Liver (tissue), 9 donors: ENCODE results near the gene USP9X. TPM values are rescaled to one million over a fixed set of nuclear protein-coding genes. Genes with fewer than 3 reads are reported as not detected.
"Not testable (repeated sequence)": the region's sequence is repeated elsewhere in the genome, so short reads cannot be mapped to it uniquely, and the experiment has no call there.

Experiments used
- DNase-seq: peaks from one replicate; pipeline ENCODE4 v3.0.0-alpha.2; 2017; ENCODE audit warnings: low spot score
- H3K27ac ChIP-seq, 2 donors: one replicate each; pipeline ENCODE4 v1.7.0; 2013; ENCODE audit warnings: inconsistent platforms in 2 of 2, low read length in 2 of 2, control low read depth in 1 of 2, low read depth in 1 of 2, mild to moderate bottlenecking in 1 of 2
- H3K27me3 ChIP-seq, 4 donors: one replicate each; pipeline versions ENCODE4 v1.6.1 to v1.7.0; 2013; ENCODE audit warnings: low read length in 3 of 4, inconsistent platforms in 1 of 4, mild to moderate bottlenecking in 1 of 4, moderate library complexity in 1 of 4; ENCODE audit not compliant: control insufficient read depth in 4 of 4, insufficient read depth in 4 of 4
- H3K36me3 ChIP-seq, 4 donors: one replicate each; pipeline versions ENCODE4 v1.6.1 to v1.7.0; 2013; ENCODE audit warnings: low read length in 3 of 4, mild to moderate bottlenecking in 3 of 4, low read depth in 1 of 4, moderate library complexity in 1 of 4; ENCODE audit not compliant: control insufficient read depth in 4 of 4, insufficient read depth in 3 of 4
- H3K4me1 ChIP-seq, 4 donors: one replicate each; pipeline versions ENCODE4 v1.6.1 to v1.7.0; 2013; ENCODE audit warnings: low read length in 3 of 4, mild to moderate bottlenecking in 3 of 4, moderate library complexity in 1 of 4; ENCODE audit not compliant: control insufficient read depth in 4 of 4, insufficient read depth in 4 of 4
- H3K4me3 ChIP-seq, 3 donors: one replicate each; pipeline versions ENCODE4 v1.6.1 to v1.7.0; 2013; ENCODE audit warnings: low read length in 3 of 3, control low read depth in 1 of 3, low read depth in 1 of 3, mild to moderate bottlenecking in 1 of 3
- H3K9ac ChIP-seq, 2 donors: one replicate each; pipeline ENCODE4 v1.7.0; 2013; ENCODE audit warnings: low read length in 2 of 2, mild to moderate bottlenecking in 2 of 2, moderate library complexity in 2 of 2, control low read depth in 1 of 2, low read depth in 1 of 2
- H3K9me3 ChIP-seq, 4 donors: one replicate each; pipeline versions ENCODE4 v1.6.1 to v1.7.0; 2013; ENCODE audit warnings: low read length in 3 of 4; ENCODE audit not compliant: control insufficient read depth in 4 of 4
- EGR1 ChIP-seq, 2 donors: IDR thresholded peaks; 2 replicates each; pipeline ENCODE4 v1.6.1; 2016 to 2018; ENCODE audit warnings: antibody characterized with exemption in 2 of 2, low read depth in 2 of 2
- FOXA1 ChIP-seq: IDR thresholded peaks from 2 replicates; pipeline ENCODE4 v1.6.1; 2016; ENCODE audit warnings: antibody characterized with exemption
- FOXA2 ChIP-seq: IDR thresholded peaks from 2 replicates; pipeline ENCODE4 v1.6.1; 2016; ENCODE audit warnings: antibody characterized with exemption
- GABPA ChIP-seq, 2 donors: IDR thresholded peaks in 1 of 2; conservative IDR thresholded peaks in 1 of 2; 2 replicates each; pipeline ENCODE4 v1.6.1; 2016; ENCODE audit warnings: antibody characterized with exemption in 2 of 2, mild to moderate bottlenecking in 1 of 2, moderate library complexity in 1 of 2
- HNF4A ChIP-seq, 2 donors: conservative IDR thresholded peaks; 2 replicates each; pipeline ENCODE4 v1.6.1; 2016; ENCODE audit warnings: antibody characterized with exemption in 2 of 2, mild to moderate bottlenecking in 2 of 2
- HNF4G ChIP-seq: IDR thresholded peaks from 2 replicates; pipeline ENCODE4 v1.6.1; 2016; ENCODE audit warnings: antibody characterized with exemption
- JUND ChIP-seq, 2 donors: IDR thresholded peaks; 2 replicates each; pipeline ENCODE4 v1.6.1; 2016; ENCODE audit warnings: antibody characterized with exemption in 2 of 2
- NR2F2 ChIP-seq: IDR thresholded peaks from 2 replicates; pipeline ENCODE4 v1.6.1; 2016; ENCODE audit warnings: antibody characterized with exemption
- RAD21 ChIP-seq, 2 donors: IDR thresholded peaks; 2 replicates each; pipeline ENCODE4 v1.6.1; 2016; ENCODE audit warnings: antibody characterized with exemption in 2 of 2, mild to moderate bottlenecking in 2 of 2
- RXRA ChIP-seq, 2 donors: IDR thresholded peaks; 2 replicates each; pipeline ENCODE4 v1.6.1; 2017 to 2018; ENCODE audit warnings: antibody characterized with exemption in 2 of 2, mild to moderate bottlenecking in 1 of 2
- TAF1 ChIP-seq: conservative IDR thresholded peaks from 2 replicates; pipeline ENCODE4 v1.6.1; 2016; ENCODE audit warnings: antibody characterized with exemption, mild to moderate bottlenecking
- WGBS: extraction: QIAGEN DNeasy Blood & Tissue Kit; methylation state at CpG from one replicate; pipeline ENCODE4 v1.1.7; 2013; 5-methylcytosine and 5-hydroxymethylcytosine counted together
- polyA plus RNA-seq, 2 donors: library from polyadenylated mRNA; stranded (reverse) in 1 of 2; unstranded in 1 of 2; fragments of 200-250 nt in 1 of 2; fragments of >200 nt in 1 of 2; fragmentation: Nextera tagmentation in 1 of 2; extraction: Ambion mirVana in 1 of 2; gene quantifications; one replicate each; pipeline versions ENCODE4 v1.2.1 to v1.2.3, GENCODE V29; 2013 to 2015
- total RNA-seq, 2 donors: library from RNA; depleted of rRNA; stranded (reverse); fragments of >200 nt; gene quantifications; one replicate each; pipeline ENCODE4 v1.2.3, GENCODE V29; 2014
- TF ChIP-seq, protein P1 (sequence below): IDR thresholded peaks from 2 replicates; pipeline ENCODE4 v1.6.1; 2016; ENCODE audit warnings: antibody characterized with exemption
- TF ChIP-seq, protein P2 (sequence below): IDR thresholded peaks from 2 replicates; pipeline ENCODE4 v1.6.1; 2016; ENCODE audit warnings: antibody characterized with exemption
- TF ChIP-seq, protein P3 (sequence below): IDR thresholded peaks from 2 replicates; pipeline ENCODE4 v1.6.1; 2016; ENCODE audit warnings: antibody characterized with exemption, mild to moderate bottlenecking
- TF ChIP-seq, protein P4 (sequence below): IDR thresholded peaks from 2 replicates; pipeline ENCODE4 v1.6.1; 2016; ENCODE audit warnings: antibody characterized with exemption
- donor health status: healthy.
- donor health status: healthy.
- donor health status: healthy.
- donor health status: healthy.
- donor health status: healthy.

Gene USP9X
- total and polyA plus RNA-seq, 4 donors, result 13.4 to 117 (median 60.9) TPM

DNA sequence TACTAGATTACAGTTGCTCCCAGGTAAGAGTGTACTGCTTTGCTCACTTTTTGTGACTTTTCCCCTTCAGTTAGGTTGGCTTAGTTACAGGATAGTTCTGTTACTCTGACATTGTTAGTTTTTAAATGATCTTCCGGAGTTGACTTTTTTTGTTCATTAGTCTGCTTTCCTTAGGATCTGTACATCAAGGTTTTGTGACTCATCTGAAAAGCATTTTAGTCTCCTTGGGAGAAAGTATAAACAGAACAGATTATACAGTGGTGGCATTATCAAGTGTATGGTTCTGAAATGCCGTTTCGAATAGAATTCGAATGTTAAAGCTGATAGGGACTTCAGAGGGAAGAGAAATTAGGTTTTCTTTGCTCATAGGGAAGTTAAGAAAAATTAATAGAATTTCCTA, 63.3 kb downstream of the USP9X start (continued):
- TF ChIP-seq, protein P1, sequence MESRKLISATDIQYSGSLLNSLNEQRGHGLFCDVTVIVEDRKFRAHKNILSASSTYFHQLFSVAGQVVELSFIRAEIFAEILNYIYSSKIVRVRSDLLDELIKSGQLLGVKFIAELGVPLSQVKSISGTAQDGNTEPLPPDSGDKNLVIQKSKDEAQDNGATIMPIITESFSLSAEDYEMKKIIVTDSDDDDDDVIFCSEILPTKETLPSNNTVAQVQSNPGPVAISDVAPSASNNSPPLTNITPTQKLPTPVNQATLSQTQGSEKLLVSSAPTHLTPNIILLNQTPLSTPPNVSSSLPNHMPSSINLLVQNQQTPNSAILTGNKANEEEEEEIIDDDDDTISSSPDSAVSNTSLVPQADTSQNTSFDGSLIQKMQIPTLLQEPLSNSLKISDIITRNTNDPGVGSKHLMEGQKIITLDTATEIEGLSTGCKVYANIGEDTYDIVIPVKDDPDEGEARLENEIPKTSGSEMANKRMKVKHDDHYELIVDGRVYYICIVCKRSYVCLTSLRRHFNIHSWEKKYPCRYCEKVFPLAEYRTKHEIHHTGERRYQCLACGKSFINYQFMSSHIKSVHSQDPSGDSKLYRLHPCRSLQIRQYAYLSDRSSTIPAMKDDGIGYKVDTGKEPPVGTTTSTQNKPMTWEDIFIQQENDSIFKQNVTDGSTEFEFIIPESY, result no peak
- TF ChIP-seq, protein P2, sequence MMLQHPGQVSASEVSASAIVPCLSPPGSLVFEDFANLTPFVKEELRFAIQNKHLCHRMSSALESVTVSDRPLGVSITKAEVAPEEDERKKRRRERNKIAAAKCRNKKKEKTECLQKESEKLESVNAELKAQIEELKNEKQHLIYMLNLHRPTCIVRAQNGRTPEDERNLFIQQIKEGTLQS, result no peak
- TF ChIP-seq RAD21 (IDR thresholded peaks at IDR 0.05), result no peak
- TF ChIP-seq NR2F2, result no peak
- TF ChIP-seq FOXA2, result no peak
- TF ChIP-seq JUND (IDR thresholded peaks at IDR 0.05), result no peak

DNA sequence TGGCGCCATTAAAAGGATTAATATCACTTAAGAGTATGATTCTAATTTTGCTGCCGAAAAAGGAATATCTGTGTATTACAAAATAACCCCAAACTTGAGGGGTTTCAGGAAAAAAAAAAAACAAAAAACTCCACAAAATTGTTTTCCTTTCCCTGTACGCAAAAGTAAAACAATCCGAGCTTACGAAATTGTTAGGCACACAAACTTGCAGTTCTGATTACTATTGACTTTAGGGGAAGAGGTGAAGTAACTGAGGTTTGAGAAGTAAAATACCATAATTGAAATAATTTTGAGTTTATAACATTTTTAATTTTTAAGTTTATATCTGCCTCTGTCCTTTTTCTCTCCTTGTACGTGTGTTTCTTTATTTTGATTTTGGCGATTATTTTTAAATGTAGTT, 64.8 kb downstream of the USP9X start:
- 40% methylated on average over 7 of the region's 7 CpGs for WGBS
- Histone ChIP-seq H3K27me3 (no peaks in the 10 kb centered on the region), H3K27ac (no peak overlapping the region)

DNA sequence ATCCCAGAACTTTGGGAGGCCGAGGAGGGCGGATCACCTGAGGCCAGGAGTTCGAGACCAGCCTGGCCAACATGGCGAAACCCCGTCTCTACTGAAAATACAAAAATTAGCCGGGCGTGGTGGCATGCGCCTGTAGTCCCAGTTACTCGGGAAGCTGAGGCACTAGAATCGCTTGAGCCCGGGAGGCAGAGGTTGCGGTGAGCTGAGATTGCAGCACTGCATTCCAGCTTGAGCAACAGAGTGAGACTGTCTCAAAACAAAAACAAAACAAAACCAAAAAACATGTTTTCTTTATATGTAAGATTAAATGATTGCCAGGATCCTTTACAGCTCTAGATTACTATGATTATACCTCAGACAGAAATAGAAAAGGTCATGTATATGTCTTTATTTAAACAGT, 66.5 kb downstream of the USP9X start:
- H3K4me1 ChIP-seq, H3K4me3 ChIP-seq, H3K9me3 ChIP-seq, H3K9ac ChIP-seq, H3K27ac ChIP-seq, DNase-seq, H3K27me3 ChIP-seq: not testable (repeated sequence)
- H3K36me3 ChIP-seq, result peaks cover 0 to 49% (median 30%) of the 10 kb centered on the region in 4 donors
- WGBS, result 89% methylated on average over 12 of the region's 12 CpGs

More for the DNA sequence above, 64.8 kb downstream of the USP9X start:
- Histone ChIP-seq H3K4me1 (peaks cover 0 to 14% (median 8%) of the 10 kb centered on the region in 4 donors), H3K9me3 (no peaks in the 10 kb centered on the region), H3K36me3 (peaks cover 0 to 40% (median 27%) of the 10 kb centered on the region in 4 donors), H3K9ac (no peak overlapping the region), H3K4me3 (no peak overlapping the region)
- DNase-seq, result no peak
- TF ChIP-seq FOXA2 (peak; percentile 14), GABPA (IDR thresholded peaks at IDR 0.05 in 1 of 2, conservative IDR thresholded peaks at IDR 0.05 in 1 of 2) (no peak), EGR1 (IDR thresholded peaks at IDR 0.05; ENCODE audit: low read depth in 2 of 2) (no peak), NR2F2 (no peak), TAF1 (no peak), HNF4G (no peak), RXRA (IDR thresholded peaks at IDR 0.05) (no peak), HNF4A (conservative IDR thresholded peaks at IDR 0.05) (peak in 1 of 2 donors; percentile 17), FOXA1 (peak; percentile 11)
- TF ChIP-seq, protein P3, sequence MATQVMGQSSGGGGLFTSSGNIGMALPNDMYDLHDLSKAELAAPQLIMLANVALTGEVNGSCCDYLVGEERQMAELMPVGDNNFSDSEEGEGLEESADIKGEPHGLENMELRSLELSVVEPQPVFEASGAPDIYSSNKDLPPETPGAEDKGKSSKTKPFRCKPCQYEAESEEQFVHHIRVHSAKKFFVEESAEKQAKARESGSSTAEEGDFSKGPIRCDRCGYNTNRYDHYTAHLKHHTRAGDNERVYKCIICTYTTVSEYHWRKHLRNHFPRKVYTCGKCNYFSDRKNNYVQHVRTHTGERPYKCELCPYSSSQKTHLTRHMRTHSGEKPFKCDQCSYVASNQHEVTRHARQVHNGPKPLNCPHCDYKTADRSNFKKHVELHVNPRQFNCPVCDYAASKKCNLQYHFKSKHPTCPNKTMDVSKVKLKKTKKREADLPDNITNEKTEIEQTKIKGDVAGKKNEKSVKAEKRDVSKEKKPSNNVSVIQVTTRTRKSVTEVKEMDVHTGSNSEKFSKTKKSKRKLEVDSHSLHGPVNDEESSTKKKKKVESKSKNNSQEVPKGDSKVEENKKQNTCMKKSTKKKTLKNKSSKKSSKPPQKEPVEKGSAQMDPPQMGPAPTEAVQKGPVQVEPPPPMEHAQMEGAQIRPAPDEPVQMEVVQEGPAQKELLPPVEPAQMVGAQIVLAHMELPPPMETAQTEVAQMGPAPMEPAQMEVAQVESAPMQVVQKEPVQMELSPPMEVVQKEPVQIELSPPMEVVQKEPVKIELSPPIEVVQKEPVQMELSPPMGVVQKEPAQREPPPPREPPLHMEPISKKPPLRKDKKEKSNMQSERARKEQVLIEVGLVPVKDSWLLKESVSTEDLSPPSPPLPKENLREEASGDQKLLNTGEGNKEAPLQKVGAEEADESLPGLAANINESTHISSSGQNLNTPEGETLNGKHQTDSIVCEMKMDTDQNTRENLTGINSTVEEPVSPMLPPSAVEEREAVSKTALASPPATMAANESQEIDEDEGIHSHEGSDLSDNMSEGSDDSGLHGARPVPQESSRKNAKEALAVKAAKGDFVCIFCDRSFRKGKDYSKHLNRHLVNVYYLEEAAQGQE, result no peak
- TF ChIP-seq, protein P4, sequence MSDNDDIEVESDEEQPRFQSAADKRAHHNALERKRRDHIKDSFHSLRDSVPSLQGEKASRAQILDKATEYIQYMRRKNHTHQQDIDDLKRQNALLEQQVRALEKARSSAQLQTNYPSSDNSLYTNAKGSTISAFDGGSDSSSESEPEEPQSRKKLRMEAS, result no peak
- TF ChIP-seq, protein P1, result no peak
